ENCODE measurements around the gene KCND2.

DNA sequence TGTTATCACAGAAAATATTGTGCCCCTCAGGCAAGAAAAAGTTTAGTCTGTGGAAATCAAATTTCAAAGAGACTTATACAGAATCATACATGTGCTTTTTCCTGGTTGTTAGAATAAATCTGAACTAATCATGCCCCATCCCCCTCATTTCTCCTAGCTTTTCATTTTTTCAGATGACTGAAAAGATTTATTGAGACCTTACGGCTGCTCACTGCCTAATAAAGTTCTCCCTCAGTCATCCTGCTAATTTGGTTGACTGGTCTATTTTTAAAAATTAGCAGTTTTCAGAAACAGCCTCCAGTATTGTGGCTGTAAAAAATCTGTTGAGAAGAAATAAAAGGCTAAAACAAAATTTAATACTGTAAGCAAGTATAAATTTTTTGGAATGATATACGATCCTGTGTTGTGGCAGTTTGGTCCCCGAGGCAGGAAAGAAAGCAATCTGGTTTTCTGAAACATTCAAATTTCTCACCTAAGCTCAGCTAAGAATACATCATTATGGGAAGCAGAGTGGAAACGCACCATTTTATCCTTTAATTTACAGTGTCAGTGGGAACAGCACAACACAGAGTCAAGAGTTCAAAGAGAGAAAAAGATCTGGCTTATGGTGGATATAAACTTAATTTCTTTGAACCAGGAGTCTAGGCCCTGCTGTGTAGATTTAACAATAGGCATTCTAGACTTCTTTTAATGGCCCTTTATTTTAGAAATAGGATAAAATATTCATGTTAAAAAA is 144.4 kb downstream of the KCND2 start:
- TF ChIP-seq, protein P1, sequence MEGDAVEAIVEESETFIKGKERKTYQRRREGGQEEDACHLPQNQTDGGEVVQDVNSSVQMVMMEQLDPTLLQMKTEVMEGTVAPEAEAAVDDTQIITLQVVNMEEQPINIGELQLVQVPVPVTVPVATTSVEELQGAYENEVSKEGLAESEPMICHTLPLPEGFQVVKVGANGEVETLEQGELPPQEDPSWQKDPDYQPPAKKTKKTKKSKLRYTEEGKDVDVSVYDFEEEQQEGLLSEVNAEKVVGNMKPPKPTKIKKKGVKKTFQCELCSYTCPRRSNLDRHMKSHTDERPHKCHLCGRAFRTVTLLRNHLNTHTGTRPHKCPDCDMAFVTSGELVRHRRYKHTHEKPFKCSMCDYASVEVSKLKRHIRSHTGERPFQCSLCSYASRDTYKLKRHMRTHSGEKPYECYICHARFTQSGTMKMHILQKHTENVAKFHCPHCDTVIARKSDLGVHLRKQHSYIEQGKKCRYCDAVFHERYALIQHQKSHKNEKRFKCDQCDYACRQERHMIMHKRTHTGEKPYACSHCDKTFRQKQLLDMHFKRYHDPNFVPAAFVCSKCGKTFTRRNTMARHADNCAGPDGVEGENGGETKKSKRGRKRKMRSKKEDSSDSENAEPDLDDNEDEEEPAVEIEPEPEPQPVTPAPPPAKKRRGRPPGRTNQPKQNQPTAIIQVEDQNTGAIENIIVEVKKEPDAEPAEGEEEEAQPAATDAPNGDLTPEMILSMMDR (IDR thresholded peaks at IDR 0.05), result no peak
- TF ChIP-seq POLR2A (IDR thresholded peaks at IDR 0.05), result no peak

Measured in tibial nerve (tissue), 3 donors.